HEK293T (cell line): ENCODE results near the gene BPIFB4.

ENCODE experiments used
- ARNT ChIP-seq: fragments of 450-650 bp; IDR thresholded peaks from 2 replicates; pipeline ENCODE4 v1.6.1; 2017; ENCODE audit warnings: mild to moderate bottlenecking
- LEF1 ChIP-seq: fragments of 450-650 bp; IDR thresholded peaks from 2 replicates; pipeline ENCODE4 v1.6.1; 2017; ENCODE audit warnings: mild to moderate bottlenecking, borderline replicate concordance
- SP1 ChIP-seq: fragments of 450-650 bp; IDR thresholded peaks from 2 replicates; pipeline ENCODE4 v1.6.1; 2017

DNA sequence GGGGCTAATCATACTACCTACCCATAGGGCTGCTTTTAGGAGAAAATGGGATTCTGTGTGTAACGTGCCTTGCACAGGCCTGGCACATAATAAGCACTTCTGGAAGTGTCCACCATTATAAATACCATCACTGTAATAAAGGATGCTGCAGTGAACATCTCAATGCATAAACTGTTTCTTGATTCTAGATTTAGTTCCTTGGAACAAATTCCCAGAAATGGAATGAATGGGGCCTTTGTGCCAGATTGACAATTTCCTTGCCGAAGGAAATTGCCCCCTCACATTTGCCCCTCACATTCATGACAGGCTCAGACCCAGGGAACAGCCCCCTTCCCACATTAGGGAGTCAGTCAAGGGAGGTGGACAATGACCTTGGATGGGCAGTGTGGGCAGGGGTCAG, 29.2 kb downstream of the BPIFB4 start:
- TF ChIP-seq LEF1 (no peak), ARNT (no peak), SP1 (no peak)
